CD4-positive, alpha-beta T cell treated with Interferon alpha-2 for 1 hour (primary cell): ENCODE measurements around the gene TTLL5.

Experiments used
- DNase-seq, 2 donors: peaks; one replicate each; pipeline ENCODE4 v3.0.0-alpha.2; 2020 to 2022

TTLL5 gene

GRCh38 chr14:75660630-75661498, at the start of gene TTLL5, which contains the start of gene ERG28:
Gene TTLL5, plus strand, starts transcription at chr14:75661246. Its CDS starts 1,904 bp downstream, at chr14:75663150.
Gene ERG28, minus strand, starts transcription at chr14:75660876. Its CDS starts 3,374 bp downstream, at chr14:75657502.
- peak; percentile 97 for DNase-seq

GRCh38 chr14:75612157-75612556, 48.9 kb upstream of the TTLL5 start:
- no peak for DNase-seq

GRCh38 chr14:75614179-75614578, 46.9 kb upstream of the TTLL5 start:
- DNase-seq: peak in 1 of 2 donors; percentile 28

GRCh38 chr14:75615200-75615599, 45.8 kb upstream of the TTLL5 start:
- peak; percentile 12 to 68 for DNase-seq

GRCh38 chr14:75619548-75619947, 41.5 kb upstream of the TTLL5 start:
- no peak for DNase-seq

GRCh38 chr14:75625034-75625433, 36.0 kb upstream of the TTLL5 start:
- no peak for DNase-seq

GRCh38 chr14:75626396-75626795, 34.6 kb upstream of the TTLL5 start:
- no peak for DNase-seq

- no peak for DNase-seq
These were observed 34.2 kb upstream of the TTLL5 start for GRCh38 chr14:75626863-75627262.

GRCh38 chr14:75627406-75627805, 33.6 kb upstream of the TTLL5 start:
- no peak for DNase-seq

GRCh38 chr14:75628816-75629215, 32.2 kb upstream of the TTLL5 start:
- no peak for DNase-seq

GRCh38 chr14:75630695-75631452, 30.2 kb upstream of the TTLL5 start:
- DNase-seq: no peak

GRCh38 chr14:75631453-75631831, 29.6 kb upstream of the TTLL5 start:
- DNase-seq: no peak

GRCh38 chr14:75634848-75635247, 26.2 kb upstream of the TTLL5 start:
- DNase-seq: no peak

- no peak for DNase-seq
These were observed 24.9 kb upstream of the TTLL5 start for GRCh38 chr14:75636100-75636692.

GRCh38 chr14:75640876-75641275, 20.2 kb upstream of the TTLL5 start:
- no peak for DNase-seq

GRCh38 chr14:75643985-75644384, 17.1 kb upstream of the TTLL5 start:
- no peak for DNase-seq

- DNase-seq: no peak
These were observed 16.0 kb upstream of the TTLL5 start for GRCh38 chr14:75645056-75645455.

- no peak for DNase-seq
These were observed 14.3 kb upstream of the TTLL5 start for GRCh38 chr14:75646762-75647161.

GRCh38 chr14:75647640-75648039, 13.4 kb upstream of the TTLL5 start:
- no peak for DNase-seq

GRCh38 chr14:75648066-75648838, 12.8 kb upstream of the TTLL5 start:
- no peak for DNase-seq

- DNase-seq: no peak
These were observed 11.7 kb upstream of the TTLL5 start for GRCh38 chr14:75649337-75649736.

- DNase-seq: no peak
These were observed 11.3 kb upstream of the TTLL5 start for GRCh38 chr14:75649773-75650172.
